HG02759 (cell line): ENCODE data around the gene ASXL2.
"Not testable (repeated sequence)": the region's sequence is repeated elsewhere in the genome, so short reads cannot be mapped to it uniquely, and the experiment has no call there.

ENCODE experiments used
- ATAC-seq: cut with Tn5 transposase; IDR thresholded peaks from one replicate; pipeline ENCODE4 v1.9.1; 2021; ENCODE audit warnings: mild to moderate bottlenecking, moderate library complexity; ENCODE audit not compliant: unreplicated experiment

ASXL2 gene

DNA sequence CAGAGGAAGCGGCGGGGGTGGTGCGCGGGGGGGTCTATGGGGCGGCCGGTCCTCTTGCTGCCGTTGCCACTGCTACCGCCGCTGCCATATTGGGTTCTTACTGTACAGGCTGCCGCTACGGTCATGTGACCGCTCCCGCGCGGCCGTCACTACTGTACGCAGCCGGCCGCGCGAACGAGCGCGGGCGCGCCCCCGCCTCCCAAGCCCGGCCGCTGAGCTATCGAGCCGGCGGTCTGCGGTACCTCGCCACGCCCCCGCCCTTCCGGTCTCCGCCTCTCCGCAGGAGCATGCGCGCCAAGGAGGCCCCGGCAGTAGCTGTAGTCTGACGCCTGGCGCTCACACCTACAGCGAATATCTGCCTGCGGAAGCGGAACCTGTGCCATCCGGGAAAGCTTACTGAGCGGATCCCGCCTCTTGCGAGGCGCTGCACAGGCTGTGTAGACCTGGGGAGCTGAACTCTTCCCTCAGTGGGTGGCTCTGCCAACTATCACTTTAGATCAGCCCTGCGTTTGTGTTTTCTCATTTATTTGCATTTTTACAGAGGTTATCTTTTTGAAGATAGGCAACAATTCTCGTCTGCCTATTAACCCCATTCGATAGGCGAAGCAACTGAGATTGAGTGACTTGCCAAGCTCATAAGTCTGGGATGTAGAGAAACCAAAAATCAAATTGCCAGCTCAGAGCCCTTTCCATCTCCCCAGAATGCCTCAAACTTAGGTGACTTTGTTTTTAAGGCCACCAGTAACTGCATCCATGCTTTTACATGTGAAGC, at the start of gene ASXL2:
ASXL2 (minus strand) TSS at position 127 of the 772 bp plus-strand sequence. CDS start 265 bp downstream, outside the sequence.
- ATAC-seq: peak; percentile 97

DNA sequence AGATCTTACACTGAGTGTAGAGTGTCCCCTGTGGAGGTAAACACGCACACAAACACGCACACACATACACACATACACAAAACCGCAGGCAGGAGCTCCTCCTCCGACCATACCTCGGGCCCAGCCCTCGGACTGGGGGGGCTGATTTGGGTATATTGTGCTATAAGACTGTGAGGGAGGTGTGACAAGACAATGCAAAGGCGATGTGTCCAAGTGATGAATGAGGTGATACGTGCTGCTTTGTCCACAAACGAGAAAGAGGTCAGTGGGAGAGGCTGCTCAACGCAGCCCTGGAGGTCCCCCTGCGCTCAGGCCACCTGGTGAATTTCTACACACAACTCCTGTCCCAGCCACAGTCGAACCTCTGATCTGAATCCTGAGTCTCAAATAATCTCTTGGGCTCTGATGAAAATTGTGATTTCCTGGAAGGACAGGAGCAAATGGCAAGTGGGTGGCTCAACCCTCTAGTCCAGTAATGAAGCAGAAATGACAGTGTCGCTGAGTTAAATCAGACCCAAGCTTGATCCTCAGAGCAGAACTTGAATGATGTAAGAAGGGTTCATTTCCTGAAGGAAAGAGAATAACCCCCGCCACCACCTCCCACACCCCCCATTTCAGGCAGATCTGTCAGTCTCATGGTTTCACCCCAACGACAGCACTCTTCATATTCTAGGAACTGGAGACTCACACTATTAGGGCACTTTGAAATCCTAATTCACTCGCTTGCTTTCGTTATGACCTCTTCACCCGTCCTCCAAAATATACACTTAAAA, 48.9 kb upstream of the ASXL2 start:
- no peak for ATAC-seq

DNA sequence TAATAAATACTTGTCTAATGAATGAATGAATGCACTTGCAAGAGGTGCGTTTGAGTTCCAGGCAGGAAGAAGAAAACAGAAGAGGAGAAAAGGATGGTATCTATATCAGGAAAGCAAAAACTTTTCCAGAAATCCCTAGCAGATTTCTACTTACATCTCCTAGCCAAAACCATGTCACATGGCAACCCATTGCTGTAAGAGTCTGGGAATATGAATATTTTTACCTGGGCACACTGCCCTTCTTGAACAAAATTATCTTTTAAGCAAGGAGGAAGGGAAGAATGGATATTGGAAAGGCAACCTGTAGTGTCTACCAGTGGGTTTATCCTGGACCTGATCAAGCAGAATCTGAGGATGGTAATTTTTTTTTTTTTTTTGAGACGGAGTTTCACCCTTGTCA, 44.2 kb upstream of the ASXL2 start:
- ATAC-seq: no peak

DNA sequence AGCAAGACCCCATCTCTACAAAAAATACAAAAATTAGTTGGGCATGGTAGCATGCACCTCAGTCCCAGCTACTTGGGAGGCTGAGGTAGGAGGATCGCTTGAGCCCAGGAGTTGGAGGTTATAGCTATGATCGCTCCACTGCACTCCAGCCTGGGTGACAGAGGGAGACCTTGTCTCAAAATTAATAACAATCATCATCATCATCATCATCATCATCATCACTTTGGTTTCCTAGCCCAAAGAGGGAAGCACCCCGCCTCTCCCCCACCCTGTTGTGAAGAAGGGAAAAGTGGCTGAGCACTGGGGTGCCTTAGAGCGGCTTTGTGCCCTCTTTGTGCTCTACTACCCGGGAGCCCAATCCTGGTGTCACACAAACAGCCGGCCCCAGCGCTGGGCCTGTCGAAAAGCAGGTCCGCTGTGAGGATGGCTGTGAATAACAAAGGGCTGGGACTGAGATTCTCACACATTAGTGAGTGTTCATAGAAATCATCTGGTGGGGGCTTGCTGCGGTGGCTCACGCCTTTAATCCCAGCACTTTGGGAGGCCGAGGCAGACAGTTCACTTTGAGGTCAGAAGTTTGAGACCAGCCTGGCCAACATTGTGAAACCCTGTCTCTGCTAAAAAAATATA, 42.6 kb upstream of the ASXL2 start:
- ATAC-seq: no peak

DNA sequence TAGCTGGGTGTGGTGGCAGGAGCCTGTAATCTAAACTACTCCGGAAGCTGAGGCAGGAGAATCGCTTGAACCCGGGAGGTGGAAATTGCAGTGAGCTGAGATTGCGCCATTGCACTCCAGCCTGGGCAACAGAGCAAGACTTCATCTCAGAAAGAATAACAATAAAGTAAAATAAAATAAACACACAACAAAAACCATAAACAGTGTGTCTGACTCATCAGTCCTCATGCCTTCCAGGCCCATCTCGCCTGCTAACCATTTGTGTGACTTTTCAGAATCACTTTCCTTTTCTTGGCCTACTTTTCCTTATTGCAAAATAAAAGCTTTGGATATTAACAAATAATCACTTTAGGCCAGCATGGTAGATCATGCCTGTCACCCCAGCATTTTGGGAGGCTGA, 42.0 kb upstream of the ASXL2 start:
- ATAC-seq: no peak

DNA sequence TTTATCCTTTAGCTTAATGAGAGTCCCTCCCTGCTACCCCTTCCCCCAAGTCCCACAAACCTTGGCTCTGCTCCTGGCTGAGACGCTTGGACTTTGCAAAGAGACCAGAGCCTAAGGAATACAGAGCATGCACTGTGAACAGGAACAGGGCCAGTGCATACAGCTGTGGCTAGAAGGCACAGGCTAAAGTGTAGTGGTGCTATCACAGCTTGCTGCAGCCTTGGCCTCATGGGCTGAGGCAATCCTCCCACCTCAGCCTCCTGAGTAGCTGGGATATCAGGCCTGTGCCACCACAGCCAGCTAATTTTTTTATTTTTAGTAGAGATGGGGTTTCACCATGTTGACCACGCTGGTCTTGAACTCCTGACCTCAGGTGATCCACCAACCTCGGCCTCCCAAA, 39.5 kb upstream of the ASXL2 start:
- no peak for ATAC-seq

DNA sequence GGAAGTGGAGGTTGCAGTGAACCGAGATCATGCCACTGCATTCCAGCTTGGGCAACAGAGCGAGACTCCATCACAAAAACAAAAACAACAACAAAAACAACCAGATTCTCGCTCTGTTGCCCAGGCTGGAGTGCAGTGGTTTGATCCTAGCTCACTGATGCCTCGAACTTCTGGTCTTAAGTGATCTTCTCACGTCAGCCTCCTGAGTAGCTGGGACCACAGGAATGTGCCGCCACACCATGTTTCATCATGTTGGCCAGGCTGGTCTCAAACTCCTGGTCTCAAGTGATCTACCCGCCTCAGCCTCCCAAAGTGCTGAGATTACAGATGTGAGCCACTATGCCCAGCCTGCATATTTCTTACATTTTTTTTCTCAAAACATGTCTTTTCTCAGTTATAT, 39.1 kb upstream of the ASXL2 start:
- ATAC-seq: not testable (repeated sequence)

DNA sequence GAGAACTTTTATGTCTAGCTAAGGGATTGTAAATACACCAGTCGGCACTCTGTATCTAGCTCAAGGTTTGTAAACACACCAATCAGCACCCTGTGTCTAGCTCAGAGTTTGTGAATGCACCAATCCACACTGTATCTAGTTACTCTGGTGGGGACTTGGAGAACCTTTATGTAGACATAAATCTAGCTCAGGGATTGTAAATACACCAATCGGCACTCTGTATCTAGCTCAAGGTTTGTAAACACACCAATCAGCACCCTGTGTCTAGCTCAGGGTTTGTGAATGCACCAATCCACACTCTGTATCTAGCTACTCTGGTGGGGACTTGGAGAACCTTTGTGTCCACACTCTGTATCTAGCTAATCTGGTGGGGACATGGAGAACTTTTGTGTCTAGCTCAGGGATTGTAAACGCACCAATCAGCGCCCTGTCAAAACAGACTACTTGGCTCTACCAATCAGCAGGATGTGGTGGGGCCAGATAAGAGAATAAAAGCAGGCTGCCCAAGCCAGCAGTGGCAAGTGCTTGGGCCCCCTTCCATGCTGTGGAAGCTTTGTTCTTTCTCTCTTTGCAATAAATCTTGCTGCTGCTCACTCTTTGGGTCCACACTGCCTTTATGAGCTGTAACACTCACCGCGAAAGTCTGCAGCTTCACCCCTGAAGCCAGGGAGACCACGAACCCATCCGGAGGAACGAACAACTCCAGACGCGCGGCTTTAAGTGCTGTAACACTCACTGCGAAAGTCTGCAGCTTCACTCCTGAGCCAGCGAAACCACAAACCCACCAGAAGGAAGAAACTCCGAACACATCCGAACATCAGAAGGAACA, 37.9 kb upstream of the ASXL2 start:
- not testable (repeated sequence) for ATAC-seq

DNA sequence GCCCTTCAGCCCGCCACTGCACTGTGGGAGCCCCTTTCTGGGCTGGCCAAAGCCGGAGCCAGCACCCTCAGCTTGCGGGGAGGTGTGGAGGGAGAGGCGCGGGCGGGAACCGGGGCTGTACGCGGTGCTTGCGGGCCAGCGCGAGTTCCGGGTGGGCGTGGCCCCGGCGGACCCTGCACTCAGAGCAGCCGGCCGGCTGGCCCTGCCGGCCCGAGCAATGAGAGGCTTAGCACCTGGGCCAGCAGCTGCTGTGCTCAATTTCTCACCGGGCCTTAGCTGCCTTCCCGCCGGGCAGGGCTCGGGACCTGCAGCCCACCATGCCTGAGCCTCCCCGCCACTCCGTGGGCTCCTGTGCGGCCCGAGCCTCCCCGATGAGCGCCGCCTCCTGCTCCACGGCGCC, 37.1 kb upstream of the ASXL2 start:
- ATAC-seq: not testable (repeated sequence)

DNA sequence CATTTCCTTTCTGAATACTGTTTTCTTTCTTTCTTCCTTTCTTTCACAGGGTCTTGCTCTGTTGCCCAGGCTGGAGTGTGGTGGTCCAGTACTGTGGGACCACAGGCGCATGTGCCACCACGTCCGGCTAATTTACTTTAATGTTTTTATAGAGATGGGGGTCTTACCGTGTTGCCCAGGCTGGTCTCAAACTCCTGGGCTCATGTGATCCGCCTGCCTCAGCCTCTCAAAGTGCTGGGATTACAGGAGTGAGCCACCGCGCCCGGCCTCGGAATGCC, 35.3 kb upstream of the ASXL2 start:
- not testable (repeated sequence) for ATAC-seq

DNA sequence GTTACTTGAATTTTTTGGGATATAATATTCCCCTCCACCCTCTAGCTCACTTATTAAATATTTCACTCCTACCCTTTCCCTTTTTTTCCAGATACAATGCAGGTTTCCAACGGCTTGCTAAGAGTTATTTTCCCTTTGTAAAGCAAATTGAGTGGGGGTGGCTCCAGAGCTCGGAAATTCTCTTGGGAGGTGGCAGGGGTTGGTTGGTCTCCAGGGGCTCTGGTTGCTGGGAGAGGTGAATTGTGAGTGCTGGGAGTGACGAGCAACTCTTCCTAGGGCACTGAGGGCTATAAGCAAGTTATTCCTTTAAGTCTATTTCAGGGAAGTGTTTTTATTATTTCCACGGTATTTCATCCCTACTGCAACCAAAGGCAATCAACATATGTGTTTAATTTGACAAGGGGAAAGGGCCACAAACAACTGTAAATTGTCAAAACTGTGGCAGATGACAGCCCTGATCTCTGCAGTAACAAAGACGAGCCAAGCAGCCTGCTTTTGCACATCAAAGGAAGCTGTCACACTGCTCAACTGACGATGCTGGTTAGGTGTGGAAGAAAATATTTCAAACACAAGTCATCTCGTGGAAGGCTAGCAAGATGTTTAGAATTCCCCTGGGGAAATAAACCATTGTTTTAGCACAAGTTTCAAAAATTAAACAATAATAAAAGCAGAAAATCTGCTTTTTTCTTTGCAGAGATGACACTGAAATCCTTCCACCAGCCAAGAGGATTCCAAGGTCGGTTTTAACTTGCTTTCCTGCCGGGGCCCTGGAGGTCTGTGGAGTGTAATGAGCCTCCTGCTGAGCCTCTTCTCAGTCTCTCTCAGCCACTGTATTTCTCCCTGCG, 34.8 kb upstream of the ASXL2 start:
- no peak for ATAC-seq

DNA sequence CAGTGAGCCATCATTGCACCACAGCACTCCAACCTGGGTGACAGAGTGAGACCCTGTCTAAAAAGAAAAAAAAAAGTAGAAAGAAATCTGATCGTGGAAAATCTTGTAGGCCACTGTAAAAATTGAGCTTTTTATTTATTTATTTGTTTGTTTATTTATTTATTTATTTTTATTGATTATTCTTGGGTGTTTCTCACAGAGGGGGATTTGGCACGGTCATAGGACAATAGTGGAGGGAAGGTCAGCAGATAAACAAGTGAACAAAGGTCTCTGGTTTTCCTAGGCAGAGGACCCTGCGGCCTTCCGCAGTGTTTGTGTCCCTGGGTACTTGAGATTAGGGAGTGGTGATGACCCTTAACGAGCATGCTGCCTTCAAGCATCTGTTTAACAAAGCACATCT, 31.3 kb upstream of the ASXL2 start:
- not testable (repeated sequence) for ATAC-seq

DNA sequence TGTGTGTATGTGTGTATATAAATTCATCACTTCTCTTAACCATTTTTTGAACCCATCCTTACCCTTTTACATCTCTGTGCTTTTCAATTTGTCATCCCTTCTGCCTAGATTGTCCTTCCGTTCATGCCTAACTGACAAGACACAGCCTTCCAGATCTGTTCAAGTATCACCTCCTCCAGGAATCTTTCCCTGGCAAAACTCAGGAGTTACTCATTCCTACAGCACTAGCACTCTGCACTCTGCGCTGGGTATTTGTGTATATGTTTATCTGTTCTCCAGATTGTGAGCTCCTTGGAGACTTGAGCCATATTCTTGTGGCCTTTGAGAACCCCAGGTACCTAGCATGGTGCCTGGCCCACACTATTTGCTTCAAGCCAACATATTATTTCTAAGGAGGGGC, 26.8 kb upstream of the ASXL2 start:
- no peak for ATAC-seq

DNA sequence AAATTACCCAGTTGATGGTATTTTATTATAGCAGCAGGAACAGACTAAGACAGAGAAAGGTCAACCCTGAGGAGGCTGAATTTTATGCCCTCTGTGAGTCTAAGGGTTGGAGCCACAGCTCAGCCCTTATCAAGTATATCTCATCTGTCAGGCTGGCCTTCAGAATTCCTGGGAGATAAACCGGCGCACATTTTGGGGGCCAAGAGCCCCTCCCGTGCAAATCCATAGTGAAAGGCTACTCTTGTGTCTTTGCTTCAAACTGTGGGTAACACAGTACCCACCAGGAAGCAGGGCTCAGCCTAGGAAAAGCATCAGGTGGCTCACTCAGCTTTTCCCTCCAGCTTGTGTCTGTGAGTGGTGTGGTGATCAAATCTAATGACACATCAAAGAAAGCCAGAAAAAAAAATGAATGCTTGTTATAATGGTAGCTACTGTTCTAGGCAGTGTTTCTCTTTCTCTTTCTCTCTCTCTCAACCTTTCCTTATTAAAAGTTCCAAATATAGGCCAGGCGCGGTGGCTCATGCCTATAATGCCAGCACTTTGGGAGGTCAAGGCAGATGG, 25.0 kb upstream of the ASXL2 start:
- no peak for ATAC-seq

DNA sequence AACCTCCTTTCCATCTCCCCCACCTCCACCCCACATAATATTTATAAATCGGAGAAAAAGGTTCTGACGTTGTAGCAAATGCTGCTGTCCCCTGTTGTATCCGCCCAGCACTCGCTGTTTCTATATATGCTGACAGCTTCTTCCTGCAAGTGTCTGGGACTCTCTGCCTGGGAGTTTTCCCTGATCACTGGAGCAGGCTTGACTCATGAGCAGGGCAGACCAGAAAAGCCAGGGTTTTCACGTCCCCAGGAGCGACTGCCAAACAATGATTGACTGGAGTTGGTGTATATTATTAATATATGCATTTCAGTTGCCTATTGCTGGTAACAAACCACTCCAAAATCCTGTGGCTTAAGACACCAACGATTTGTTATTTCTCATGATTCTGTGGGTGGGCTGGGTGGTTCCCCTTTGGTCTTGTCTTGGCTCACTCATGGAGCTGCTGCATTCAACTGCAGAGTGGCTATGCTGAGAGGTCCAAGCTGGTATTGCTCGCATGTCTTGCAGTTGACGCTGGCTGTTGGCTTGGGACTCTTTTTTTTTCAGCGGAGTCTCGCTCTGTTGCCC, 21.2 kb upstream of the ASXL2 start:
- no peak for ATAC-seq

DNA sequence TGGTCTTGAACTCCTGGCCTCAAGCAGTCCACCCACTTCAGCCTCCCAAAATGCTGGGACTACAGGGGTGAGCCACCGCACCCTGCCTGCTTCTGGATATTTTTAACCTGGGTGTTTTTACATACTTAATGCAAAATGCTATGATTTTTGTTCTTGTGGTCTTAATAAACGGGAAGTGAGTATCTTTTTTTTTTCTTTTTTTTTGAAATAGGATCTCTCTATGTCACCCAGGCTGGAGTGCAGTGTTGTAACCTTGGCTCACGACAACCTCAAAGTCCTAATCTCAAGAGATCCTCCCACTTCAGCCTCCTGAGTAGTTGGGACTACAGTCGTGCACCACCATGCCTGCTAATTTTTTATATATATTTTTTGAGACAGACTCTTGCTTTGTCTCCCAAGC, 19.2 kb upstream of the ASXL2 start:
- ATAC-seq: no peak

DNA sequence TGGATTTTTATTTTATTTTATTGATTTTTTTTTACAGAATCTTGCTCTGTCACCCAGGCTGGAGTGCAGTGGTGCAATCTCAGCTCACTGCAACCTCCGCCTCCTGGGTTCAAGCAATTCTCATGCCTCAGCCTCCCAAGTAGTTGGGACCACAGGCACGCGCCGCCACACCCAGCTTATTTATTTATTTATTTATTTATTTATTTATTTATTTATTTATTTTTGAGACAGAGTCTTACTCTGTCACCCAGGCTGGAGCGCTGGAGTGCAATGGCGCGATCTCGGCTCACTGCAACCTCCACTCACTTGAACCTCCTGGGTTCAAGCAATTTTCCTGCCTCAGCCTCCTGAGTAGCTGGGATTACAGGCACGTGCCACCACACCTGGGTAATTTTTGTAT, 18.0 kb upstream of the ASXL2 start:
- not testable (repeated sequence) for ATAC-seq

DNA sequence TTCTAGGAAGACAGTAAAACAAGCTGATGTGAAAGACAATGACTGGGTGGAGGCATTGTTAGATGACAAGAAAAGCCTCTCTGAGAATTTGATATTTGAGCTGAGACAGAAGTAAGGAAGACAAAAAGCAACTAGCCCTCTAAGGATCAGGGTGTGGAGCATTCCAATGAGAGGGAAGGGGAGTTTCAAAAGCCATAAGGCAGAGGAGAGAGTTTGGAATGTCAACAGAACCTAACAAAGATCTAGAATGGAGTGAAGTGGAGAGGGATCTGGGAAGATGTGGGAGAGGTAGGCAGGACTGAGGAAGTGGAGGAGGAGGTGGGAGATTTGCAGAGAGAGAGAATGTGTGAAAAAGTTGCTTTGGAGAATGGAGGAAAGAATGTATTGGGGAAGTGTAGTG, 17.3 kb upstream of the ASXL2 start:
- no peak for ATAC-seq

DNA sequence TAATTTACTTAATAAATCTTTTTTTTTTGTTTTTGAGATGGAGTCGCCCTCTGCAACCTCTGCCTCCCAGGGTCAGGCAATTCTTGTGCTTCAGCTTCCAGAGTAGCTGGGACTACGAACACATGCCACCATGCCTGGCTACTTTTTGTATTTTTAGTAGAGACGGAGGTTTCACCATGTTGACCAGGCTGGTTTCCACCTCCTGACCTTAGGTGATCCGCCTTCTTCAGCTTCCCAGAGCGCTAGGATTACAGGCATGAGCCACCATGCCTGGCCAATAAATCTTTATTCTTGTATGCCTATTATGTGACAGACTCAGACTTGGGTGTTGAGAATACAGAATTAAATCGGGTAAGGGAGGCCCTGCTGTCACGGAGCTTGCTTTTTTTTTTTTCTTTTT, 16.7 kb upstream of the ASXL2 start:
- no peak for ATAC-seq
